ENCODE data around the gene CA10.

The CA10 gene

GRCh38 chr17:51954232-51954765, 204.2 kb downstream of the CA10 start:
- no peak for DNase-seq

DNA sequence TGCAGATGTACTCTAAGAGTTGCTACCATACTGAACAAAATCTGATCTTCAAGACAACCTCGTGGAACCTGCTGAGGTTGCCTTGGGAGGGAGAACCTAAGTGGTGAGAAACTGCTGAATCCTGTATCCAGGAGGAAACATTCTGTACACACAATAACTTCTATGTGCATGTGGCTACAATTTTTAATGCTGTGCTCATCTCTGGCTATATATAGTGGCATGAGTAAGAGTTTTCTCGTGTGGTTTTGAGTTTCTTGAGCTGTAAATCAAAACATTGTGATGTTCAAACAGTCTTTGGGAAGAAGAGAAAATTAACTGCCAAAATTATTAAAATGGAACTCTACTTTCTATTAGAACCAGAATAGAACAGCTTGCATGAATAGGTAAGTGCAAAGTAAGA, 206.8 kb downstream of the CA10 start:
- DNase-seq: no peak

- DNase-seq: no peak
Measured at GRCh38 chr17:51948128-51948527, 210.4 kb downstream of the CA10 start.

- no peak for DNase-seq
Measured at GRCh38 chr17:51947160-51947735, 211.3 kb downstream of the CA10 start.

DNA sequence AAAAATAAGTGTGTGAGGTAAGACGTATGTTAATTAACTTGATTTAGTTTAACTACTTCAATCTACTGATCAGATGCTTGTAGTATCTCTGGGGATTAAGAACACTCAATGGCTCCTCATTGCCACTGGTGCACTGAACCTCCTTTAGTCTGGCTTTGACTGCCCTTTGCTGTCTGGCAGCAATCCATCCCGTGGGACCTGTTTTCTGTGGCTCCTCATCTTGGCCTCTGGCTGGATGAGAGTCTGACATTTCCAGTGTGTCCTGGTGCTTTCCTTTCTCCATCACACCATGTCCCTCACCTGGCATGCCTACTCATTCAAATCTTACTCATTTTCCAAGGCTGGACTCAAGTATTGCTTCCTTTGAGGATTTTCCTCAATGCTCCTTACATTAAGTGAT, 212.2 kb downstream of the CA10 start:
- no peak for DNase-seq

DNA sequence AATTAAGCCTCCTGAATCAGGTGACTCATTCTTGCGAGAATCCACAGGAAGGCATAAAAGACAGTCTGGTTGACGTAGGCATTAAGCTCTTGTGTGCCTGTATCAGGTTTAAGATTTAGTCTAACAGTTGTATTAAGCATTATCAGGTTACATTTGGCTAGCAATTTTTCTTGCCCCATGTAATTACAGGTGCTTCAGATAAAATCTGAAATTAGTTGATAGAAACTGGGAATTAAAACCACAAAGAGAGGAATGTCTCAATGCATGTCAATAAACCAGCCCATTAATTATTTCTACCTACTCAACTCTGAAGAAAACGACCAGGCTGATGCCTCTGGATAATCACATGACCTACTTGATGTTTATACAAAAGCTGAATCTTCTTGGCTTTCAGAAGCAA, 217.2 kb downstream of the CA10 start:
- no peak for DNase-seq

- no peak for DNase-seq
Measured at GRCh38 chr17:51937264-51937663, 221.2 kb downstream of the CA10 start.

DNA sequence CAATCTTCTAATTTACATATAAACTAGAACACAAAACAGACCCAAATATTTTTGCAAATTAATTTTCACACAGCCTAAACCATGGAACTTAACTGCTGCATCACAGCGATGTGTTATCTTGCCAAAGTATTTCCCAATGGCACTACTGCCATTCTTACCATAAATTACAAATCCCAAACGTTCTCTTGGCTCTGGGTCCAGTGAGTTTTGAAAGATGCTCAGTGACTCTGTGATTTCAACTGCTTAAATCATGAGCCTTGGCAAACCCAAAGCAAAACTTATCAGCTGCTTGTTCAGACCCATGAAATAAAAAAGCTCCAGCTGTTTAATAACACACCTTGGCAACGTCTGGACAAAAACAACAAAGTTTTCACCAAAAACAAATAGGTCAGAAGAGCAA, 223.0 kb downstream of the CA10 start:
- no peak for DNase-seq

GRCh38 chr17:51933647-51934046, 224.9 kb downstream of the CA10 start:
- no peak for DNase-seq

- DNase-seq: no peak
Measured at GRCh38 chr17:51926448-51926847, 232.1 kb downstream of the CA10 start.

- no peak for DNase-seq
Measured at GRCh38 chr17:51921500-51921899, 237.0 kb downstream of the CA10 start.

DNA sequence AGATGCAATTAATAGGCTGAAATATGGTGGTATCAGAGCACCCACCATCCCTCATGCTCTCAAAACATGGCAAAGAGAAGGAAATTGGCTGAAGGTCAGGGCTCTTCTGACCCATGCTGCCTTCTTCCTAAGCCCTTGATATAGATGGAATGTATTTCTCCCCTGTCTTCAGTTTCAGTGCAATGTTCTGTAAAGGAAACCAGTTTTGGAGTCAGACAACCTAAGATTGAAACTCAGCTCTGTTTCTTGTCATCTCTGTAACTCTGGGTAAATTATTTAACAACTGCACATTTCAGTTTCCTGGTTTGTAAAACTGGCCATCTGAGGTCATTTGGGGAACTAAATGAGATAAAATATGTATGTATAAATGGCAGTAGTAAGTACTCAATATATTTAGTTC, 243.9 kb downstream of the CA10 start:
- DNase-seq: no peak

DNA sequence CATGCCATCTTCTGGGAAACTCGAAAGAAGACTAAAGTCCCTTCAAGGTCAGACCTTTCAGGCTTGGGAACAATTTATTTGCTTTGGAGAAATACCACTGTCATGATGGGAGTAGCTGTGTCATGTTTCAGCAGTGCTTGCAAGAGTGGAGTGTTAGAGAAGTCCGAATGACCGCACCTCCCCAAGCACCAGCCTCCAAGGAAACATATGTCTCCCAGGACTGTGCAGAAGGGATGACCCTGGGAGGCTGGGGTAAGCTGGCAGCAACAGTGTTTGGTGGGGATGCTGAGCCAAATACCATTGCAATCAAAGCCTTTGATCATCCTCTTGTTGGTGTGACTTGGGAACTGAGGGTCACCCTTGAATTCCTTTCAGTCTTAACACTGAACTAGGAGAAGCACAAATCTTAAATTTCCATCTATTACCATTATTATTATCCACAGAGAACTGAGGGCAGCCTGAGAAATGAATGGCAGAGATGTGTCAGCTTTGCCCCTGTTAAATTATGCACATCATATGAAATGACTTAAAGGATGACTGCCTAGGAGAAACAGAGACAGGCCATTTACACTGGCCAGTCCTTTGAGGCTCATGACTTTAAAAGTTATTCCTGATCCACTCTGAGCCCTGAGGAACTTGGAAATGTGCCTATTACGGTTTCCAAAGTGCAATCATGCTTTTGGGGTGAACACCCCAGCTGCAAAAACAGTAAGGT, 244.9 kb downstream of the CA10 start:
- DNase-seq: no peak

GRCh38 chr17:51912939-51913338, 245.6 kb downstream of the CA10 start:
- DNase-seq: no peak

GRCh38 chr17:51911237-51911636, 247.3 kb downstream of the CA10 start:
- DNase-seq: no peak

GRCh38 chr17:51909971-51910370, 248.5 kb downstream of the CA10 start:
- DNase-seq: no peak

- no peak for DNase-seq
Measured at GRCh38 chr17:51908841-51909537, 249.5 kb downstream of the CA10 start.

DNA sequence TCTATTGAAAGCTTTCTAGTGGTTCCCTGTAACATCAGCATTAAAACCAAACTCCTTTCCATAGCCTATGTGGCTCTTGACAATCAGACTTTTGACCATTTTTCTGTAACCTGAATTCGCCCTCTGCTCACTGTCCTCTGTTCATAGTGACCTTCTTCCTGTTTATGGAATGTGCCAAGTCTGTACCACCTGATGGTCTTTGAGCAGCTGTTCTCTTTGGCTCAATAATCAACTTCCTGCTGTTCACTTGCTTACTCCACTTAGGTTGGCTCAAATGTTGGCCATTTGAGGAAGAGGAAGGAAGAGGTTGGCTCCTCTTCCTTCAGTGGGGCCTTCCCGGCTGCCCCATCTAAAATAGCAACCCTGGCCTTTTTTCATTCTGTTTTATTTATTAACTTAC, 251.5 kb downstream of the CA10 start:
- DNase-seq: no peak

- no peak for DNase-seq
Measured at GRCh38 chr17:51904379-51904778, 254.1 kb downstream of the CA10 start.

GRCh38 chr17:51901242-51901641, 257.3 kb downstream of the CA10 start:
- DNase-seq: no peak

DNA sequence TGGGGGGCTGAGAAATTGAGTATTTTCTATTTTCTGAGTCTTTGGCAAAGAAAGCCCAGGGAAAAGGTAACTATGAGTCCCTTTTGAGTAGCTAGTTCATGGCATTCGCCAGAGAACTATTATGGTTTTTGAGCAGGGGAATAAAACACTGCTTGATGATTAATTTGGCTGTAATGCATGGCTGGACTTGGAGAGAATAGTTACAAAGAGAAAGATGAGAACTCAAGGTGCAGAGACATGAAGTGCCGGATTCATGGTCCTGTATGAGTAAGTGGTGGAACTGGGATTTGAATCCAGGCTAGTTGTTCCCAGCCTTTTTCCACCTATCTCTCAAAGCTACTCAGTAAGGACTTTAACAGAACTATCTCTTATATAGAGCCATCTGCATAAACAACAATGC, 266.6 kb downstream of the CA10 start:
- no peak for DNase-seq

GRCh38 chr17:51890710-51891109, 267.8 kb downstream of the CA10 start:
- no peak for DNase-seq

GRCh38 chr17:51888816-51889215, 269.7 kb downstream of the CA10 start:
- no peak for DNase-seq

Measured in nucleus accumbens (tissue), 56 donors.